ENCODE results near the gene FBN2. TPM values are rescaled to one million over a fixed set of nuclear protein-coding genes. Genes with fewer than 3 reads are reported as not detected.

The FBN2 gene
- total and polyA plus RNA-seq, 2 experiments from 2014 or later, result 15.2 to 63.2 TPM

DNA sequence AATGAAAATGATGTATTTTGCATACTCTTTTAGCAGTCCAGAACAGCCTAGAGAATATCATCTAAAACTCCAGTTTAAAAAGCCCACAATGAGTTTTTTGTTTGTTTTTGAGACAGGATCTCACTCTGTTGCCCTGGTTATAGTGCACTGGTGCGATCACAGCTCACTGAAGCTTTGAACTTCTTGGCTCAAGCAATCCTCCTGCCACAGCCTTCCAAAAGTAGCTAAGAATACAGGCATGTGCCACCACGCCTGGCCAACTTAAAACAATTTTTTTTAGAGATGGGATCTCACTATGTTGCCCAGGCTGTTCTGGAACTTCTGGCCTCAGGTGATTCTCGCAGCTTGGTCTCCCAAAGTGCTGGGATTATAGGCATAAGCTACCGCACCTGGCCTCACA, 175.7 kb downstream of the FBN2 start:
- DNase-seq, result no peak
- no peaks in the 10 kb centered on the region for H3K9me2 ChIP-seq (ENCODE audit: insufficient read depth)
- no peak overlapping the region for H2AFZ ChIP-seq
- H3K27me3 ChIP-seq (replicated peaks; ENCODE audit: insufficient read depth), result no peaks in the 10 kb centered on the region
- no peak overlapping the region for H3K9ac ChIP-seq
- no peaks in the 10 kb centered on the region for H4K20me1 ChIP-seq (ENCODE audit: insufficient read depth)
- H3K9me3 ChIP-seq (ENCODE audit: low read depth), result no peaks in the 10 kb centered on the region
- no peaks in the 10 kb centered on the region for H3K79me2 ChIP-seq (ENCODE audit: insufficient read depth)
- no peak overlapping the region for H3K4me3 ChIP-seq
- H3K27ac ChIP-seq, result no peak overlapping the region
- no peaks in the 10 kb centered on the region for H3F3A ChIP-seq (ENCODE audit: insufficient read depth)
- no peak for TF ChIP-seq EZH2phosphoT487 (IDR thresholded peaks at IDR 0.05; ENCODE audit: insufficient read depth, low read depth)
- no peak for TF ChIP-seq EZH2 (IDR thresholded peaks at IDR 0.05; ENCODE audit: insufficient read depth, poor library complexity, severe bottlenecking)
- H3K4me1 ChIP-seq (ENCODE audit: insufficient read depth), result peaks cover 4% of the 10 kb centered on the region; the same call in 1 of the 2 replicates
- H3K36me3 ChIP-seq (ENCODE audit: low read depth), result no peaks in the 10 kb centered on the region
- H3K4me2 ChIP-seq (ENCODE audit: unreplicated experiment), result no peak overlapping the region
- 69 to 72% methylated on average over 4 of the region's 4 CpGs for WGBS, 2 experiments (ENCODE audit: low coverage in 1 of 2, low lambda C conversion rate in 2 of 2, missing lambda C conversion rate in 2 of 2)
- in situ Hi-C loops (cut with MboI), result no loop called here

DNA sequence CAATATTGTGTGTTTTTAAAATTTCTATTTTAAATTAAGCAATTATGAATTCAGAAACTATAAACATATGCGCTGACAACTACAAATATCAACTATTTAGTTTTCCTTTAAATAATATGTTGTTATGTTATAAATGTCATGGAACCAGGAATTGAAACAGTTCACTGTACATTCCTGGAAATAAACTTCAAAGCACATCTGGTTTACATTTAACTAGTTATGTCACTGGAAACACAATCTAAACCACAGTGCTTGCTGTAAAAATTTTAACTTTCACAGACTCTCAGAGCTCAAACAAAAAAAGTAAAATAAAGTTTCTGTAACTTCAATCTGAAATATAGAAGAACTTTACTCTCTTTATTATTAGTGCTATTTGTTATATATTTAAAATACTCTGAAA, 179.2 kb downstream of the FBN2 start:
- no peak overlapping the region for H2AFZ ChIP-seq
- H3K9me3 ChIP-seq (ENCODE audit: low read depth), result no peaks in the 10 kb centered on the region
- peaks cover 4% of the 10 kb centered on the region; the same call in 1 of the 2 replicates for H3K4me1 ChIP-seq (ENCODE audit: insufficient read depth)
- no peak overlapping the region for H3K27ac ChIP-seq
- H3K79me2 ChIP-seq (ENCODE audit: insufficient read depth), result no peaks in the 10 kb centered on the region
- in situ Hi-C loops (cut with MboI), result no loop called here
- H3K9ac ChIP-seq, result no peak overlapping the region
- H3K9me2 ChIP-seq (ENCODE audit: insufficient read depth), result no peaks in the 10 kb centered on the region
- H3F3A ChIP-seq (ENCODE audit: insufficient read depth), result no peaks in the 10 kb centered on the region
- H4K20me1 ChIP-seq (ENCODE audit: insufficient read depth), result no peaks in the 10 kb centered on the region
- no peaks in the 10 kb centered on the region for H3K36me3 ChIP-seq (ENCODE audit: low read depth)
- TF ChIP-seq EZH2phosphoT487 (IDR thresholded peaks at IDR 0.05; ENCODE audit: insufficient read depth, low read depth), result no peak
- H3K4me3 ChIP-seq, result no peak overlapping the region
- 0 to 9% methylated on average over 1 of the region's 1 CpG for WGBS, 2 experiments (ENCODE audit: low coverage in 1 of 2, low lambda C conversion rate in 2 of 2, missing lambda C conversion rate in 2 of 2)
- H3K27me3 ChIP-seq (replicated peaks; ENCODE audit: insufficient read depth), result no peaks in the 10 kb centered on the region
- DNase-seq, result peak; percentile 43
- no peak overlapping the region for H3K4me2 ChIP-seq (ENCODE audit: unreplicated experiment)

DNA sequence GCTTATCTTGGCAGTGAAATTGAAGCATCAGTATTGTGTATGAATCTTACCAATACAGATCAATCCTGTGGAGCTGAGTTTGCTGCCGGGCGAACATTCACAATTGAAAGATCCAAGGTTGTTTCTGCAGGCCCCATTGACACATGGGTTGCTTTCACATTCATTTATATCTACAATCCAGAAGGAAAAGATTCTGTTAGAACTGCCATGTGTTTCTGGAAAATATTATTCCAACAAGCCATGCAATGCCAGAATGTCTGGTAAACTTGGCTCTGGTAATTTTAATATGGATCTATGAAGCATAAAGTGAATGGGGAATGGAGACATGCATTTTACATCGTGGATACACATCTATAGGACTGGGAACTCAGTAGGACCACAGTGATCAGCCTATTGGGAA, 180.8 kb downstream of the FBN2 start:
- no peak overlapping the region for H2AFZ ChIP-seq
- H3K27me3 ChIP-seq (replicated peaks; ENCODE audit: insufficient read depth), result no peaks in the 10 kb centered on the region
- no peaks in the 10 kb centered on the region for H3K9me3 ChIP-seq (ENCODE audit: low read depth)
- H3K4me1 ChIP-seq (ENCODE audit: insufficient read depth), result peaks cover 4% of the 10 kb centered on the region; the same call in 1 of the 2 replicates
- TF ChIP-seq EZH2phosphoT487 (IDR thresholded peaks at IDR 0.05; ENCODE audit: insufficient read depth, low read depth) (no peak), EZH2 (IDR thresholded peaks at IDR 0.05; ENCODE audit: insufficient read depth, poor library complexity, severe bottlenecking) (no peak)
- H3K9me2 ChIP-seq (ENCODE audit: insufficient read depth), result no peaks in the 10 kb centered on the region
- WGBS, 2 experiments (ENCODE audit: low coverage in 1 of 2, low lambda C conversion rate in 2 of 2, missing lambda C conversion rate in 2 of 2), result 34 to 40% methylated on average over 3 of the region's 3 CpGs
- in situ Hi-C loops (cut with MboI), result no loop called here
- no peak overlapping the region for H3K9ac ChIP-seq
- no peak overlapping the region for H3K4me3 ChIP-seq
- no peaks in the 10 kb centered on the region for H3K79me2 ChIP-seq (ENCODE audit: insufficient read depth)
- H3K27ac ChIP-seq, result no peak overlapping the region
- no peaks in the 10 kb centered on the region; the same call in 1 of the 2 replicates for H3K36me3 ChIP-seq (ENCODE audit: low read depth)
- H3K4me2 ChIP-seq (ENCODE audit: unreplicated experiment), result no peak overlapping the region
- no peaks in the 10 kb centered on the region for H3F3A ChIP-seq (ENCODE audit: insufficient read depth)
- DNase-seq, result no peak
- H4K20me1 ChIP-seq (ENCODE audit: insufficient read depth), result no peaks in the 10 kb centered on the region

DNA sequence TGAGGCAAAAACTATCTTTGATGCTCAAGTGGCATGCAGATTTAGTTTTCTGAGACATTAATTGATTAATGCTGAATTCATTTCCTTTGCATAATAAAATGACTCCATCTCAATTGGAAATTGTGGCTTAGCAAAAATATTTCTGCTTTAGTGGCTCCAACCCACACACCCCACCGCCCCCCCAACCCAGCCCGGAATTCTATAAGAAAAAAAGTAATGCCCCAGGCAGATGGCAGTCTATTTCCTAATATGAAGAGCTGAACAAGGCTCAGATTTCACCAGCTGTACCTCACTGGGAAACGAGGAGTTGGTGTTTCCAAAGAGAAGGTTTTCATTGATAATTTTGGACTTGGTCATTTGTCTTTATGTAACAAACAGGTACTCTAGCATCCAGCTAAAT, 182.1 kb downstream of the FBN2 start:
- Histone ChIP-seq H3F3A (ENCODE audit: insufficient read depth) (no peaks in the 10 kb centered on the region), H3K27ac (no peak overlapping the region), H3K27me3 (replicated peaks; ENCODE audit: insufficient read depth) (no peaks in the 10 kb centered on the region), H3K9ac (no peak overlapping the region), H3K9me3 (ENCODE audit: low read depth) (no peaks in the 10 kb centered on the region), H3K4me2 (ENCODE audit: unreplicated experiment) (no peak overlapping the region), H4K20me1 (ENCODE audit: insufficient read depth) (no peaks in the 10 kb centered on the region), H3K9me2 (ENCODE audit: insufficient read depth) (no peaks in the 10 kb centered on the region), H3K4me1 (ENCODE audit: insufficient read depth) (peaks cover 4% of the 10 kb centered on the region; the same call in 1 of the 2 replicates), H3K79me2 (ENCODE audit: insufficient read depth) (no peaks in the 10 kb centered on the region), H3K36me3 (ENCODE audit: low read depth) (no peaks in the 10 kb centered on the region; the same call in 1 of the 2 replicates), H2AFZ (no peak overlapping the region), H3K4me3 (no peak overlapping the region)
- no peak for DNase-seq
- 25 to 36% methylated on average over 3 of the region's 3 CpGs for WGBS, 2 experiments (ENCODE audit: low coverage in 1 of 2, low lambda C conversion rate in 2 of 2, missing lambda C conversion rate in 2 of 2)
- in situ Hi-C loops (cut with MboI), result no loop called here
- no peak for TF ChIP-seq EZH2 (IDR thresholded peaks at IDR 0.05; ENCODE audit: insufficient read depth, poor library complexity, severe bottlenecking)
- no peak for TF ChIP-seq EZH2phosphoT487 (IDR thresholded peaks at IDR 0.05; ENCODE audit: insufficient read depth, low read depth)
